IPS-NIHi7 (cell line): ENCODE data around the gene INPP5A.
"Not testable (repeated sequence)": the region's sequence is repeated elsewhere in the genome, so short reads cannot be mapped to it uniquely, and the experiment has no call there.

ENCODE experiments used
- DNase-seq: peaks from one replicate; pipeline ENCODE4 v3.0.0; 2012; ENCODE audit warnings: mixed read lengths; ENCODE audit errors: extremely low spot score

INPP5A gene

GRCh38 chr10:132503581-132504421 lies 33.8 kb upstream of the INPP5A start:
- DNase-seq: no peak

DNA sequence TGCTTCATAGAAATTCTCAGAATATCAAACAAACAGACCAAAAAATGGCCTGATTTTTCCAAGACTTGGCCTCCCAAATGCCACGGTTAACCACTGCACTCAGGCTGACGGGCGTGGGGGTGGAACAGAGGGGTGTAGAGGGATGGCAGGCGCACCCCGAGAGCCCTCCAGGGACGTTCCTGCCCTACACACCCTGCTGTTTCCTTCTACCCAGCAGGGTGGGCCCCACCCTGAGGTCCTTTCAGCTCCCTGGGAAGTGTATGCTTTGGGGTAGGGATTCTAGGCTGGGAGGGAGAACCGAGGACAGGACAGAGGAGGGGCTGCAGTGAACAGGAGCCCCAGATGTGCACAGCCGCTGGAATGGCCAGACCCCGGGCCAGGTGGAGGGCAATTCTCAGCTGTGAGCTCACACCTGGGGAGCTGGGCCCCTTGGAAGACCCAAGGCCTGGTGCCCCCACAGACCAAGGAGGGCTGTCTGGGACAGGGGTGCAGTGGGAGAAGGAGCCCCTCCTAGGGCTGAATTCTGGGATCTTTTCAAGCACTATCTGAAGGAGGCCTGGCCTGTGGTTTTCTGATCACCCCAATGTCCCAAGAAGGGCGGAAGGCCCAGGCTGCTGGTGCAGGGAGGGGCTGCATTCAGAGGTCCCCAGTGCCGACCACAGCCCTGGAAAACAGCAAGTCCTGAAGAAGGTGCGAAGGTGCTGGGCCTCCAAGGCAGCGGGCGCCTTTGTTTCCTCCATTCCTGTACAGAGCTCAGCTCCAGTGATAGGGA lies 32.9 kb upstream of the INPP5A start:
- DNase-seq: no peak

- not testable (repeated sequence) for DNase-seq
Observed at GRCh38 chr10:132505546-132505945, 32.0 kb upstream of the INPP5A start.

DNA sequence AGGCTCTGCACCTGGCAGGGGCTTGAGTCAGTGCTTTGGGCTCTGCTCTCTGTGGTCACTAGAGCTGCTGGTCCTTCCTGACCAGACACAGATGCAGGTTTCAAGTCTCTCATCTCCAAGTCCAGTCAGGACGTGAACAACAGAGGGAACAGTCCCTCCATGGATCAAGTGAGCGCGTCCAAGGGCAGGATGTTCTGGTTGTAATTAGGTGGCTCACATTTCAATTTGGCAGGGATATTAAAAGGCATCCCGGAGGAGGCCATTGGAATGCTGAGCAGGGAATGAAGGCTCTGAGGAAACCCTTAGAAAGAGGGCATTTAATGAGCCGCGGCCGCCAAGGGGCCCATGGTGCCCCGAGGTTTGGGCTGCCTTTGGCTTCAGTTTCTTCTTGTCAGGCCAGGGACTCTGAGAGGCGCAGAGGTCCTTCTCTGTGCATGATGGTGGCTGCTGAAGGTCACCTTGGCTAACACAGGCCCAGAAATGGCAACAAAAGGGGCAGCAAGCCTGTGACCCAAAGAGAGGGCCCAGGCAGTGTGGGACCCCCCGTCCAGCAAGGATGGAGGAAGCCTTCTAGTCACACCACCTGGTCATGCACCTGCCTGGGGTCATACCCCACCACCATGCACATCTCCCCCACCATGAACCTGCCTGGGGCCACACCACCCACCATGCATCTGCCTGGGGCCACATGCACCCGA lies 30.7 kb upstream of the INPP5A start:
- no peak for DNase-seq

GRCh38 chr10:132507409-132507955 lies 30.1 kb upstream of the INPP5A start:
- DNase-seq: no peak

DNA sequence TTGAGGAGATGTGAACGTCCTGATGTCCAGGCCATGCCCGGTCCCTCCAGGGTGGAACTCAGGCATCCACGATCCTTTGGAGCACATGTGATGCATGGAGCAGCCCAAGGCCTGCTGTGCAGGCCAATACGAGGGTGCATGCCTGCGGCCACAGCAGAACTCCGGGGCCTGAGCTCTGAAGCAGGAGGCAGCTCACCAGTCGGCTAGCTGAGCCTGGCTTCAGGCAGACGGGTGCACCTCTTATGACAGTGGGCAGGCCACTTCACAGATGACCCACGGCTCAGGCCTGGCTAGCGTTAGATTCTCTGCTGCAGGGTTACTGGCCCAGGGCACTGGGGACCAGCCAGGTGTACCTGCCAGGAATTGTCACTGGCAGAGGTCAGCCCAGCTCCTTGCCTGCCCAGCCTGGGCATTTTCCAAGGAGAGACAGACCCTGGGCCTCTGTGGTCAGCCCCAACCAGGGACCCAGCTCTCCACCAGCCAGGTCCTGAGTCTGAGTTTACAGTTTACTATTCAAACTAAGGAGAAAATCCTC lies 29.6 kb upstream of the INPP5A start:
- DNase-seq: no peak

DNA sequence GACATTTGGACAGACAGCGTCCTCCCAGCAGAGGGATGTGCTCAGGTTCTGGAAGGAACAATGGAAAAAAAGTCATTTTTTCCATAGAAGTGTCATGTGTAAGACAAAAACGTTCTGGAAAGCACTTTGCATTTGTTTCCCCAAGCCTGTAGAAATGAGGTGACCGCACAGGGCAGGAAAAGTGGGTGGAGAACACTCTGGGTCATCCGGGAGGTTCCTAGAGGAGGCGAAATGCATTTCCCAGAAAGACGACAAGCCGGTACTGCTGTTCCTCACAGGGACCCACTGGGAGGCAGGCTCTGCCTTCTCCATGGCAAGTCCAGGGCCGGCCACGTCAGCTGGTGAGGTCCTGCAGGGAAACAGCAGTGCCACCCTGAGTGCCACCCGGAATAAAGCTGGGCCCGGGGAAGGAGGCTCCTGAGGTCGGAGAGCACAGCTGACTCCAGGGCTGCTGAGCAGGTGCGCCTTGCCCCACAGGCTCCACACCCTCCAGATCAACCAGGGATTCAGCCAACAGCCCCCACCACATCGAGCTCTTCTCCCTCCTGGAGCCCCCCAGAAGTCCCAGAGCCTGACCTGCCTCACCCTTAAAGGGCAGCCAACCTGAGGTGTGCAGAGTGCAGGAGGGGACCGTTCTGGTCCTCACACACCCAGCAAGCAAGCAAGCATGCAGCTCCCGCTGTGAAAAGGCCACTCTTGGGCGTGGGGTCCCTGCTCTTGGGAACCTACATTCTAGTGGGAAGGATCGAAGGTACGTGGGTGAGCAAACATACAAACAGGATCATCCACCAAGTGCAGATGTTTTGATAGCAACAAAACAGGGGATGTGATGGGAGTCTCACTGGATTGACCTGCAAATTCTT lies 28.8 kb upstream of the INPP5A start:
- DNase-seq: no peak

DNA sequence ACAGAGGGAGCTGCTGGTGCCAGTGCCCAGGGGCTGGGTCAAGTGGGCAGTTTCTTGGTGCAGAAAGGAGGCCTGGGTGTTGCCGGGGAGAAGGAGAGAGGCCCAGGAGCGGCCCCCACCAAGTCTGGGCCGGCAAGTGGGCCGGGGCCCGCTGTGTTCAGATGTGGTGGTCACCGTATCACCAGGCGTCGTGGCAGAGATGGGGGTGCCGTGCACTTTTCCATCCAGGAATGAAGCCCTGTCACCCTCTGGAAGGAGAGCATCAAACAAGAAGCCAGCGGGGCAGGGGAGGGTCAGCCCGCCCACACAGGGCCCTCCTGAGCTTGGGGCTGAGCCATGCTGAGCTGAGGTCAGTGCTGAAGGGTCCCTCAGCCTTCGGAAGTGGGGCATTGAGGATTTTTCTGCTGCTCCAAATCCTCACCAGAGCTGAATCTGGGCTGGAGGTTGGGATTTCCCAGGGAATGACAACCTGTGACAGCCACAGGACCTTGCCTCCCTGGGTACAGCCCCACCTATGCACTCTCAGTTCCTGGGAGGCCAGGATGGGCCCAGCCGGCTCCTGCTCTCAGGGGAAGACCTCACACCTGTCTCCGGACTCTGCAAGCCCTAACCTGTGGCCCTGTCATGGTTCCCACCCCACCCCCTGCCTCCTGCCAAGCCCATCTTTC lies 27.9 kb upstream of the INPP5A start:
- no peak for DNase-seq

GRCh38 chr10:132510174-132510611 lies 27.4 kb upstream of the INPP5A start:
- no peak for DNase-seq

DNA sequence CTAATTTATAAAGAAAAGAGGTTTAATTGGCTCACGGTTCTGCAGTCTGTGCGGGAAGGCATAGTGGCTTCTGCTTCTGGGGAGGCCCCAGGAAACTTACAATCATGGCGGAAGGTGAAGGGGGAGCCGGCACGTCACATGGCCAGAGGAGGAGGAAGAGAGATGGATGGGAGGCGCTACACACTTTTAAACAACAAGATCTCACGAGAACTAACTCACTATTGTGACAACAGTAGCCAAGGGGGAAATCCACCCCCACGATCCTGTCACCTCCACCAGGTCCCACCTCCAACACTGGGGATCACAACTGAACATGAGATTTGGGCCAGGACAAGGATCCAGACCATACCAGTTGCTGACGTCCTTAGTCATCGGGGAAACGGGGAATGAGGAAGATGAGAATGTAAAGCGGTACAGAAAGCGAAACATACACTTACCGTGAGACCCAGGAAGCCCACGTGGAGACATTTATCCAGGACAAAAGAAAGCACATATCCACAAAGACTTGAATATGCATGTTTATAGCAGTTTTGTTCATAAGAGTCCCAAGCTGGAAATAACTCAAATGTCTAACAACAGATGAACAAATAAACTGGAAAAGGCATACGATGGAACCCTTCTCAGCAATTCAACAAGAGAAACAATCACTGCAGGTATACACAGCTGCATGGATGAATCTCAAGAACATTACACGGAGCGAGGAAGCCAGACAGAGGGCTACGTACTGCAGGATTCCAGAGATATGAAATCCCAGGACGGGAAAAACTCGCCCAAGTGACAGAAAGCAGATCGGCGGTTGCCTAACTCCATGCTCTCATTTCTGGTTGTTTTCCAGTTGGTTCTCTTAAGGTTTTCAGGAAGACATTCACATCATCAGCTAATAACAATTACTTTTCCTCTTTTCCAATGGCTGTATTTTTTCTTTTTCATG lies 26.2 kb upstream of the INPP5A start:
- DNase-seq: no peak

DNA sequence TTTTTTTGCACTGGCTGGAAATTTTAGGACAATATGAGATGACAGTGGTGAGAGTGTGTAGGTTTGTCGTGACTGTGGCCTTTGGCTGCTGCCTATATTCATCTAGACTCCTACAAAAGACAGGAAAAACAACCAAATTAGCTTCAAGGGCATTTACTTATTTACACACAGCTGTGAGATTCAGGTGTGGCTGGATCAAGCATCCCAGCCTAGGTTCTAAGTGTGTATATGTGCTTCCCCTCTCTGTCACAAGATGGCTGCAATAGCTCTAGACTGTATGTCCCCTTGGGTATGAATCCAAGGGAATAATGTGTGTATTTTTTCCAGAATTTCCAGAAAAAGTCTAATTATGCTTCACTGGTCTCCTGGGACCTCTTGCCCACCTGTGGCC lies 25.5 kb upstream of the INPP5A start:
- DNase-seq: no peak

- no peak for DNase-seq
Observed at GRCh38 chr10:132512693-132513345, 24.8 kb upstream of the INPP5A start.

DNA sequence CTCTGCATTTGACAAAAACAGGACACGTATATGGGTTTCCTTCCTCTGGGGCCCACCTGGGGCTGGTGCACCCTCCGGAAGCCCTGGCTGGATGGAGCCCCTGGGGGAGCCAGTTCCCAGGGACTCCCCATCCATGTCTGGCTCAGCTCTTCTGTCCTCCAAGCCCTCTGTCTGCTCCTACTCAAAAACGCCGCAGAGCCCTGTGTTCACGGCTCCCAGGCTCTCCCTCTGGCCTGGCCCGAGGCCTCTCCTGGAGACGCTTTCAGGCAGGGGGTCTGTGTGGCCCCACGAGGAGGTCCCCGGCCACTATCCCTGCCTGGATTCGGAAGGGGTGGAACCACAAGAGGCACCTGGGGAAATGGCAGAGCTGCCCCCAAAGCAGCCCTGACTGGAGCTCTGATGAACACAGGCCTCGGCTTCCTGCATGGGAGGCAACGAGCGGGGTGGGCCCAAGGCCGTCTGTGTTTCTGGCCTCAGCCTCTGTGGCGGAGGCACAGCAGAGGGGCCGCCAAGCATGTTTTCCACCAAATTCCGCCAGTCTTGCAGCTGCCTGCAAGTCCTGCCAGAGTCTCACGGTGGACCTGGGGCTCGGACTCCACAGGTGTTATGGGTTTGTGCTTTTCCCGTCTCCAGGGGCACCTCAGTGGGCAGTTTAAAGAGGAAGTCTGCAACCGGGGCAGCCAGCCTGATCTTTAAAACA lies 22.6 kb upstream of the INPP5A start:
- DNase-seq: no peak

DNA sequence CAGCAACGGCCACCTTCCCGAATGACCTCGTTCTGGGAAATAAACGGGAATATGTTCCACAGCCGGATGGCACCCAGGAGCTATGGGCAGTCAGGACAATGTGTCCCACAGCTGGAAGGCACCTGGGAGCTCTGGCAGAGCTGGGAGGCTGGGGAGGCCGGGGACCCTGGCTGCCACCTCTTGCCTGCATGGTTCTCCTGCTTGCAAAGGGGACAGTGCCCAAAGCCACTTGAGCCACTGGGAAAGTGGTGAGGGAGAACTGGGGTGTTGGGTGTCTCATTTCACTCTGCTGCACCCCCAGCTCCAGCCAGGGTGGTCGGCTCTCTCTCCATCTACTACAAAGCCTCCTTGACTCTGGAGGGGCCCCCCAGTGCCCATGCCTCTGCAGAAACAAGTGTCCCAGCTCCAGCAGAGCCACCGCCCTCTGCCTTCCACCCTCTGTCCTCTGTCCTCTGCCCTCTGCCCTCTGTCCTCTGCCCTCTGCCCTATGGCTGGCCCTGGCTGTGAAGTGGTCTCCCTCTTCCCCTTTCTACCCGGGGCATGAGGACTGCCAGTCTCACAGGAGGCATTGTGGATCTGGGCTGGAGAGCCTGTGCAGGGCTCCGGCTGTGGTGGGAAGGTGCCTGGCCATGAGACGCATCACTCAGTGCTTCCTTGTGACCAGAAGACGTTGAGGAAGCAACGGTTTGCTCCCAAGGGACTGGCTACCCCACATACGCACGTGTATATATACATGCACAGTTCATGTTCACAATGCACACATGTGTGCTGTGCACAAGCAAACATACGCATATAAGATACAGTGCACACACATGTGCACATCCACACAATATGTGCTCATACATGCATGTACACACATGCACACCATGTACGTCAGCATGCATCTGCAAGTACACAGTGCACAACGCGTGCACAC lies 21.5 kb upstream of the INPP5A start:
- no peak for DNase-seq

GRCh38 chr10:132516771-132517725 lies 20.5 kb upstream of the INPP5A start:
- peak; percentile 81 for DNase-seq
